SJSA1 (cell line): ENCODE results near the gene RPL27A. TPM values are rescaled to one million over a fixed set of nuclear protein-coding genes. Genes with fewer than 3 reads are reported as not detected.
"Not testable (repeated sequence)": the region's sequence is repeated elsewhere in the genome, so short reads cannot be mapped to it uniquely, and the experiment has no call there.

Source experiments
- DNase-seq, 2 experiments: peaks; one replicate each; pipeline ENCODE4 v3.0.0-alpha.2; 2015 to 2020; ENCODE audit warnings: low spot score in 2 of 2, low read depth in 1 of 2
- H3K27ac ChIP-seq: fragments of 250-450 bp; sonication (Bioruptor Pico); 2 replicates; pipeline ENCODE4 v1.5.1; 2020; ENCODE audit warnings: mild to moderate bottlenecking, moderate library complexity
- H3K27me3 ChIP-seq: fragments of 250-450 bp; sonication (Bioruptor Pico); replicated peaks from 2 replicates; pipeline ENCODE4 v1.5.1; 2020; ENCODE audit warnings: mild to moderate bottlenecking, moderate library complexity
- H3K36me3 ChIP-seq: fragments of 250-450 bp; sonication (Bioruptor Pico); 2 replicates; pipeline ENCODE4 v1.5.1; 2020; ENCODE audit warnings: mild to moderate bottlenecking
- H3K4me1 ChIP-seq: fragments of 250-450 bp; sonication (Bioruptor Pico); replicated peaks from 2 replicates; pipeline ENCODE4 v1.6.1; 2021; ENCODE audit warnings: mild to moderate bottlenecking
- H3K4me3 ChIP-seq: fragments of 250-450 bp; sonication (Bioruptor Pico); 2 replicates; pipeline ENCODE4 v1.5.1; 2020; ENCODE audit warnings: mild to moderate bottlenecking
- H3K9me3 ChIP-seq: fragments of 250-450 bp; sonication (Bioruptor Pico); replicated peaks from 2 replicates; pipeline ENCODE4 v1.5.1; 2020; ENCODE audit warnings: mild to moderate bottlenecking
- total RNA-seq: library from RNA; depleted of rRNA; stranded (reverse); fragments of >200 nt; shearing (Covaris generic); gene quantifications from 2 replicates; pipeline ENCODE4 v1.2.3, GENCODE V29; 2014

The RPL27A gene
- total RNA-seq, 1 experiment from 2014 or later, result 367 TPM

DNA sequence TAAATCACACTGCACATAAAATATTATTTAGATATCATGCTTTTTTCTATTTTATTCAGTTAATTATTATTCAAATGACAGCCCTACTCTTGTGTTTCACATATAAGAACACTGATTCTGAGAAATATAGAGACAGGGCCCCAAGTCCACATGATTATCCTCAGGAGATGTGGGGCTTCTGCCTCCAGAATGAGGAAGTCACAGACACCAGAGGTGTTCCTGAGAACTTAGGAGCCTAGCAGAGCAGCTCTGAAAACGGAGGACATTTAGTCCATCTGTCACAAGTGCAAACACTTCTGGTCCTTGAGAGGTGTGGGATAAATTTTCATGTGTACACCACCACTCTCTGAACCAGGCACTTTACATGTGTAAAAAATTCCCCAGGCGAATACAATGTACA is 26.3 kb upstream of the RPL27A start:
- H3K9me3 ChIP-seq, result no peaks in the 10 kb centered on the region
- no peak for DNase-seq
- H3K27me3 ChIP-seq, result no peaks in the 10 kb centered on the region
- H3K4me1 ChIP-seq, result no peaks in the 10 kb centered on the region
- H3K36me3 ChIP-seq, result no peaks in the 10 kb centered on the region
- no peak overlapping the region for H3K4me3 ChIP-seq
- no peak overlapping the region for H3K27ac ChIP-seq

DNA sequence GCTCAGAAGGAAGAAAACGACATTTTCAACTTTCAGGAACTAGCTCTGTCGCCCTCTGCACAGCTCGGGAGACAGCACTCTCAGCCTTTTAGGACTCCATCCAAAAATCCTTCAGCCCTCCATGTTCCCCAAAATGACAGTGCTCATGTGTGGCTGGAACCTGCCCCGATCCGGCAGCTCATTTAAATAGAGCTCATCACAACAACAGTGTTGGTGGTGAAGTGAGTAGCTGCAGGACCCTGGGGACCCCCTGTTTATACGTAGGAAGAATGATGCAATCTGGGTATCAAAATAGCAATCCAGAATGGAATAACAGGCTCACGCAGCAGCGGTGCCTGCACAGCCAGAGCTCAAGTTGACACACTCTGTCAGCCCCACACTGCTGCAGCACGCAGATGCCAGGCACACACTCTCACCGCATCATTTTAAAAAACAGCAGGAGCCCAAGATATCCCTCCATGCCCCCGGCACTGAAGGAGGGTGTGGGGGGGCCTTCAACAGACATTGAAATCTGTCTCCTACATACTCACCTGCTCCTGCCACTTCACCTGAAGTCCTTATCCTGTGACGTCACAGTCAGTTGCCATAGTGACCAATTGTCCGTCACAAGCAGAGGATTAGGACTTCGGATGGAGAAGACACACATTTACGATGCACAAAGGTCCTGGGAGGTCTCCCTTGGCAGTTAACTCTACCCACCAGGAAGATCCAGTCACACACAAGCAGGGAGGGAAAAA is 24.1 kb upstream of the RPL27A start:
- no peaks in the 10 kb centered on the region for H3K27me3 ChIP-seq
- H3K36me3 ChIP-seq, result no peaks in the 10 kb centered on the region
- H3K9me3 ChIP-seq, result no peaks in the 10 kb centered on the region
- no peaks in the 10 kb centered on the region for H3K4me1 ChIP-seq
- no peak overlapping the region for H3K4me3 ChIP-seq
- DNase-seq, result no peak
- no peak overlapping the region for H3K27ac ChIP-seq

DNA sequence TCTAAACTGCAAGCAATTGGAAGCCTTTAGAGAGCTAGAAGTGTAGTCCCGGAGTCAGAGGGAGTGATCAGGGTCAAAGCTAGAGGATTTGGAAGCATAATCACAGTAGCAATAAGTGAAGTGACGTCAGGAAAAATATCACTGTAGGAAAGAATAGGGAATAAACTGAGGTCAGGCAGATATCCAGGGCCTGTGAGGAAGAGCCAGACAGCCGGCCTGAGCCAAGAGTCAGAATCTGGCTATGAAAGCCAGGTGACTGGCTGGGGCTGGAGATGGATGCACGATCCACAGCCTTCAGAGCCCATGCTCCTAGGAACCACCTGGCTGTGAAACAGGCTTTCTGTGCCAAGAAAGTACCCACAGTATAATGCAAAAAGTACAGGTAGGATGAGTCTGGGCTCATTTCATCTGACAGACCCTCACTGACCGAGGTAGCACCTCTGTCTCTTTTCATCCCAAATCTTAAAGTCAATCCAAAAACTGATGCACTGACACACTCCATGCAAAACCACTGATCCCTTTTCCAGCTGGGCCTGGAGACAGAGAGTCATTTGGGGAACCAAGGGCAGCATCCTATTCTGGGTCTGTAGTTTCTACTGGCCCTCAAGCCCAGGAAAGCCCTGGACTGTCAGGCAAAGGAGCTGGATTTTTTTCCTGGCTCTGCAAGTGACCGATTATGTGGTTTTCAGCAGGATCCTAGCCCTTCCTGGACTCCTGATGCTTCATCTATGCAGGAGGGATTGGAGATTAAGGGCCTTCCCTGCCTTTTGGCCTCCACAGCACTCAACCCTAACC is 21.4 kb upstream of the RPL27A start:
- no peaks in the 10 kb centered on the region for H3K27me3 ChIP-seq
- H3K36me3 ChIP-seq, result no peaks in the 10 kb centered on the region
- H3K4me1 ChIP-seq, result no peaks in the 10 kb centered on the region
- no peak for DNase-seq
- no peaks in the 10 kb centered on the region for H3K9me3 ChIP-seq
- no peak overlapping the region for H3K4me3 ChIP-seq
- no peak overlapping the region for H3K27ac ChIP-seq

DNA sequence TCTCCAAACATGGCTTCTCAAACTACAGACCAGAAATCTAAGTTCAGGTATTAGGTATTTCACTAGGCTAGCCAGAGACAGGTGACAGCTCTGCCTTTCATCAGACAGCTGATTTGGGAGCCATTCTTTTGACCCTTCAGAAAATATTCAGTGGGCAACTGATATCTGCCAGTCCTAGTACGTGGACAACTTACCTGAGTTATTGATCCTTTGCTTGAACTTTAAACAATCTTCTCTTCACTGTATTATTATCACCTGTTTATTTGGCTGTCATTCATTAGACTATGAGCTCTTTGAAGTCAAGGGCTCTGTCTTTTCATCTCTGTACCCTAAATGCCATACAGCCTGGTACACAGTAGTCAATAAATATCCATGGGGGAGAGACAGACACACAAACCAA is 17.4 kb upstream of the RPL27A start:
- no peaks in the 10 kb centered on the region for H3K9me3 ChIP-seq
- no peak overlapping the region for H3K27ac ChIP-seq
- no peaks in the 10 kb centered on the region for H3K4me1 ChIP-seq
- no peaks in the 10 kb centered on the region for H3K36me3 ChIP-seq
- no peaks in the 10 kb centered on the region for H3K27me3 ChIP-seq
- no peak for DNase-seq
- H3K4me3 ChIP-seq, result no peak overlapping the region

DNA sequence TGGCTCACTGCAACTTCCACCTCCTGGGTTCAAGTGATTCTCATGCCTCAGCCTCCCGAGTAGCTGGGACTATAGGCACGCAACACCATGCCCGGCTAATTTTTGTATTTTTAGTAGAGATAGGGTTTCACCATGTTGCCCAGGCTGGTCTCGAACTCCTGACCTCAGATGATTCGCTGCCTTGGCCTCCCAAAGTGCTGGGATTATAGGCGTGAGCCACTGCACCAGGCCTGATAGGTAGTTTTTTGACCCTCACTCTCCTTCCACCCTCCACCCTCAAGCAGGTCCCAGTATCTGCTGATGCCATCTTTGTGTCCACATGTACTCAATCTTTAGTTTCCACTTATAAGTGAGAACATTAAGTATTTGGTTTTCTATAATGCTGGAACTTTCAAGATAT is 12.5 kb upstream of the RPL27A start:
- not testable (repeated sequence) for H3K36me3 ChIP-seq, H3K27ac ChIP-seq, H3K9me3 ChIP-seq, H3K4me3 ChIP-seq, DNase-seq, H3K27me3 ChIP-seq
- peaks cover 13% of the 10 kb centered on the region for H3K4me1 ChIP-seq

DNA sequence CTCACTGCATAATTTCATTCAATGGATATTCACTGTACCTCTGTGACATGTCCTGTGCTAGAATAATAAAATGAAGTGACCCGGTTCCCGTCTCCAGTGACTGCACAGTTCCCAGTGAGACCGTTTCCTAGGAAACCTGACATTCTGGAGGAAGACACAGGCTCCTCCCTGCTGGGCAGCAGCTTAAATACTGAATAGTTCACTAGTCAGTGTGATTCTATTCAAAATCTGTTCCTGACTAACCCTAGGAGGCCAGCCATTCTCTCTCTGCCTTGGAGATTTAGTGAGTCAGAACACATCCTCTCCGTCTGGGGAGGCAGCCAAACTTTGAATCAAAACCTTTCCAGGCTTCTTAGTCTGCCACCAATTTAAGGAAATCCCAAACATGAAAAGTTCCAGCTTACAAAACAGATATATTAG is 11.4 kb upstream of the RPL27A start:
- Histone ChIP-seq H3K4me3 (no peak overlapping the region), H3K27me3 (no peaks in the 10 kb centered on the region), H3K4me1 (peaks cover 13% of the 10 kb centered on the region), H3K27ac (peak overlapping the region; percentile 58), H3K9me3 (no peaks in the 10 kb centered on the region), H3K36me3 (no peaks in the 10 kb centered on the region)
- peak; percentile 59 for DNase-seq

DNA sequence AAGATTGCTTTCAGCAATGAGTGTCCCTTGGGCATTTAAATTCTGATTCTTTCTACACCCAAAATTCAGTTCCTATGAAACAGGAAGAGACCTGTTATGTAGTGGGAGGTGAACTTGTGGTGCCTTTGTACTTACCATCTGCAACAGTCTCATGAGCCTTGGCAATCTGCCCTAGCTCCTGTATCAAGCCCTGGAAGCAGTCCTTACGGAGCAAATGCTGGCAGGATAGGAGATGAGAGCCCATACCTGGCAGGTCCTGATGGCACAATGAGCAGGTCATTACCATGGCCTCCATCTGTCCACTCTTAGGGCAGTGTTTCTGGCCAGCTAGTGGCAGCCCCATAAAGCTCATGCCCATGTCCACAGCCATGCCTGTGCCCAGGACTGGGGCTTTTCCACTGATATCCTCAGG is 10.9 kb upstream of the RPL27A start:
- H3K27me3 ChIP-seq, result no peaks in the 10 kb centered on the region
- no peaks in the 10 kb centered on the region for H3K9me3 ChIP-seq
- H3K36me3 ChIP-seq, result no peaks in the 10 kb centered on the region
- peak overlapping the region; percentile 58 for H3K27ac ChIP-seq
- H3K4me1 ChIP-seq, result peaks cover 13% of the 10 kb centered on the region
- DNase-seq, result no peak
- no peak overlapping the region for H3K4me3 ChIP-seq

DNA sequence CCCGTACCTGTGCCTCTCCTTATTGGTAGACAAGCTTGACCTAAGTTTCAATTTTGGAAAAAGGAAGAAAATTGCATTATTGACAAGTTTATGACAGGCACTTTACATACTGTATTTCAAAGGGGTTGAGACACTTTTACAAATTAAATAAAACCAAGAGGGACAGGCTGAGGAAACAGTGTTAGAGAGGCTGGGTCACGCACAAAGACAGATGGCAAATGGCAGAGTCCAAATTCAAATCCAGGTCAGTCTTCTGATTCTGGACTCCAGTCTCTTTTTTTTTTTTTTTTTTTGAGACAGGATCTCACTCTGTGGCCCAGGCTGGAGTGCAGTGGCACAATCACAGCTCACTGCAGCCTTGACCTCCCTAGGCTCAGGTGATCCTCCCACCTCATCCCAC is 10.2 kb upstream of the RPL27A start:
- DNase-seq, result no peak
- H3K36me3 ChIP-seq, result no peaks in the 10 kb centered on the region
- H3K27me3 ChIP-seq, result no peaks in the 10 kb centered on the region
- H3K4me3 ChIP-seq, result no peak overlapping the region
- H3K4me1 ChIP-seq, result peaks cover 13% of the 10 kb centered on the region
- no peak overlapping the region for H3K27ac ChIP-seq
- no peaks in the 10 kb centered on the region for H3K9me3 ChIP-seq

DNA sequence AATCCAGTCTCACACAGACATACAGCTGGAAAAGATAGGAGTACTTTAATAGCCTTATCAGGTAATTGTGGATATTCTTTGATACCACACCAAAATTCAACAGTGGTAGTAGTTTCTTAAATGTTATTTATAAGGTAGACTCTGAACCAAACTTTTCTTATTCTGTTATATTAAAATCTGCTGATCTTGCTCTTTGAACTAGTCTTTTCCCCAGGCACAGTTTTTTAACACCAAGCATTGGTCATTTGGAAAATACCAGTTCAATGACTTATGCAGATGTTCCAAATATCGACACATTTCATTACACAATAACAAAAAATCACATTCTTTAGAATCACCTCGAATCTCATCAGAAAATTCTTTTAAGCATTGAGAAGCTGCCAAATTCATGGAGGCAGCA is 7.7 kb upstream of the RPL27A start:
- DNase-seq, result no peak
- H3K27me3 ChIP-seq, result no peaks in the 10 kb centered on the region
- H3K27ac ChIP-seq, result no peak overlapping the region
- no peaks in the 10 kb centered on the region for H3K9me3 ChIP-seq
- H3K4me1 ChIP-seq, result peaks cover 13% of the 10 kb centered on the region
- no peaks in the 10 kb centered on the region for H3K36me3 ChIP-seq
- H3K4me3 ChIP-seq, result no peak overlapping the region

DNA sequence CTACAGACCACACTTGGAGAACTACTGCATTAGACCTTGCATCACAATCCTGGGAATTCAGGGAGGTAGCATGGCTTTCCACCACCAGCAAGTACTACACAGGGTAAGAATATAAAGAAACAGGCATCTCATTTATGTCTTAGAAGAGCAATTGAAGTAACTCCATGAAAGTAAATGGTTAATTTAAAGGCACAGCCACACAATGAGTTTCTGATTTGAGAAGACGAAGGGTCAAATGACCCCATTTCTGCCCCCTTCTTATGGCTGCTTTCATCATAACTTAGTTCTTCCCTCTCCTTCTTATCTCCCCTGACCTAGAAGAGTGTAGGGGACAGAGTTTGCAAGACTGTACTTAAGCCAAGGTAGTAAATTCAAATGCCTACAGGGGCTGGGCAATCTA is 6.1 kb upstream of the RPL27A start:
- H3K9me3 ChIP-seq, result no peaks in the 10 kb centered on the region
- no peak for DNase-seq
- H3K4me3 ChIP-seq, result no peak overlapping the region
- no peak overlapping the region for H3K27ac ChIP-seq
- H3K4me1 ChIP-seq, result peaks cover 8% of the 10 kb centered on the region
- no peaks in the 10 kb centered on the region for H3K36me3 ChIP-seq
- no peaks in the 10 kb centered on the region for H3K27me3 ChIP-seq

DNA sequence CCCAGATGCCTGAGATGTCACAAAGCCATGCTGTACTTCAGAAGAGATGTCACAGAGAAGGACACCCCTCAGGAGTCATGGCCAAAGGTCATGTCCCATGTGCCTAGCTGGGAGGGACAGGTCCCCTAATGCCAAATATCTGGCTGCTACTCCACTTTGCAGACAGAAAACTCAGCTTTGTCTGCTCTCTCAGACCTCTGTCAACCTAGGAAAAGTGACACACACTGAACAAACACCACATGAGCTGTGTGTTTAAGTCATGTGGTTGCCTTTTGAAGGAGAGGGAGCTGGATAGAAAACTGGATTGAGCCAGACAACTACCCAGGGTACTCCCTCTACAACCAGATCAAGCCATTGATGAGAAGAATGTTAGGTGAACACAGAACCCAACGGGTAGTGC is 3.6 kb upstream of the RPL27A start:
- Histone ChIP-seq H3K36me3 (peaks cover 16% of the 10 kb centered on the region), H3K9me3 (no peaks in the 10 kb centered on the region), H3K4me3 (no peak overlapping the region), H3K4me1 (peaks cover 4% of the 10 kb centered on the region), H3K27ac (no peak overlapping the region), H3K27me3 (no peaks in the 10 kb centered on the region)
- DNase-seq, result no peak

DNA sequence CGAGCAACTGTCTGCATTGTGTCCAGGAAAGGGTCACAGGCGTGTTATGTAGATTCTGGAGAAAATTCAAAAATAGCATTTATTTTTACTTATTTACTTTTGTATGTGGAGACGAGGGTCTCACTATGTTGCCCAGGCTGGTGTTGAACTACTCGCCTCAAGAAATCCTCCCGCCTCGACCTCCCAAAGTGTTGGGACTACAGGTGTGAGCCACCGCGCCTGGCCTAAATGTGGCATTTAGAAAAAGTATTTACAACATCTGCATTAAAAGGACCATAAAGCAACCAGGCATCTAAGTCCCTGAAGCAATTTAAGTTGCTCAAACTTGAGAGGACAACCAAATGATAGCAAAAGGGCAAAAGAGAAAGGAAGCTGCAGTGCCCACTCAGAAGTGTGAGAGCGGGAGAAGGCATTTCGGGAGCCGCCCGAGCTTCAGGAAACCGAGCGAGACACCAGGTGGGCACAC is 722 bp upstream of the RPL27A start:
- Histone ChIP-seq H3K4me1 (peaks cover 10% of the 10 kb centered on the region), H3K27ac (peak overlapping the region; percentile 90), H3K36me3 (peaks cover 43% of the 10 kb centered on the region), H3K27me3 (no peaks in the 10 kb centered on the region), H3K9me3 (no peaks in the 10 kb centered on the region), H3K4me3 (peak overlapping the region; percentile 72)
- DNase-seq, result no peak

DNA sequence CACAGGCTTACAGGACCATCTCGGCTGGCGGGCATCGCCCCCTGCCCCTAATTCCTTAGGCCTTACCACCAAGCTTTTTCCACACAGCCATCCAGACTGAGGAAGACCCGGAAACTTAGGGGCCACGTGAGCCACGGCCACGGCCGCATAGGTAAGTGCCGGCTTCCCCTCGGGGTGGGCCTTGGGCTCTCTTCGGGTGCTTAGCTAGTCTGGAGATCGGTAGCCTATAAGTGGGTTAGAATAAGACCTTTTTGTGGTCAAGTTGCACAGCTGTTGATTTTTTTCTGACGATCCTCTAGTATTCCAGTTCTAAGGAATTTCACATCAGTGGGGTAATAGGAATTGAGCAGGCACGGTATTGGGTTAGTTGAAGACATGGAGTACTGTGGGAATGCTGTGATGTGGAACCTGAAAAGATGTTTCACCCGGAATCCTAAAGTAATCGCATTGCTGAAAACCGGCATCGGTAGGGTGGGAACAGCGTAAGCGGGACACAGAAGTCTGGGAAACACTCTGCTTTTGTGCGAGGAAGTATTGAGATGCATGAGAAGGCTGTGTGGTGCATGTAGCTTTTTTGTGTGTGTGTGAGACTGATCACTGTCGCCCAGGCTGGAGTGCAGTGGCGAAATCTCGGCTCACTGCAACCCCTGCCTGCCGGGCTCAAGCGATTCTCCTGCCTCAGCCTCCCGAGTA is 669 bp downstream of the RPL27A start:
- H3K36me3 ChIP-seq, result peaks cover 49% of the 10 kb centered on the region
- DNase-seq, result no peak

More for the DNA sequence above, 669 bp downstream of the RPL27A start:
- Histone ChIP-seq H3K27me3 (no peaks in the 10 kb centered on the region), H3K4me1 (peaks cover 17% of the 10 kb centered on the region), H3K27ac (peak overlapping the region; percentile 90), H3K9me3 (no peaks in the 10 kb centered on the region), H3K4me3 (peak overlapping the region; percentile 72)
